GM18870 (cell line): ENCODE measurements around the gene WNK2.

Experiments used
- ATAC-seq: cut with Tn5 transposase; IDR thresholded peaks from one replicate; pipeline ENCODE4 v1.9.1; 2021; ENCODE audit warnings: moderate library complexity; ENCODE audit not compliant: unreplicated experiment

The WNK2 gene

DNA sequence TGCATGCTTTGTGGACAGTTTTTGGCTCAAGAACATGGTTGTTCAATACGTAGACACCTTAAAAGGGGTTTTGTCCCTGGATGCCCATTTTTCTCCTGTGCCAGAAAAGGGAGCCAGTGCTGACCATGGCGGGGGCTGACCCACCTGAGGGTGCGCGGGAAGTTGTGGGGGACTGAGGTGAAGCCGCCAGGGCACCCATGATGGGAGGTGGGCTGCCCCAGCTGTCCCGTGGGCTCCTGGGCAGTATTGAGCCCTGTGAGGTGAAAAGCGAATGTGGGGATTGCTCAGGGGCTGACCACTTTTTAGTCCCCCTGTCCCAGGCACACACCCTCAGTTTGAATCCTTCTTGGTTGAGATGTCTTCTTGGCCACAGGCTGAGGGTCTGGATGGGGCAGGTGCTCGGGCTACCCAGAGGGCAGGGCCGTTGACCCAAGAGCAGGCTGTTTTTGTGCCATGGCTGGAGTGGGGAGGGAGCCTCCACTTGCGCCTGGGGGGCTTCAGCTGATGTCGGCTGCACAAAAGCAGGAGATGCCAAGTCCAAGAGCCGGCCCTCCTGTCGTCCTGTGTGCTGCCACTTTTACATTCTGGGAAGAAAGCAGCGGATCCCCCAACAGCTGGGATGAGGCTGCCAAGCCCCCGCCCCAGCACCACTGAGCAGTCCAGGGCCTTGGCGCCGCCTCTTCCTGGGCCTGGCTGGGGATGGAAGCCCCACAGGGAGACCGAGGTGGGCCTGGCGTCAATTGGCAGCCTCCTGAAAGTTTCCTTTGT lies 120.1 kb downstream of the WNK2 start:
- no peak for ATAC-seq

DNA sequence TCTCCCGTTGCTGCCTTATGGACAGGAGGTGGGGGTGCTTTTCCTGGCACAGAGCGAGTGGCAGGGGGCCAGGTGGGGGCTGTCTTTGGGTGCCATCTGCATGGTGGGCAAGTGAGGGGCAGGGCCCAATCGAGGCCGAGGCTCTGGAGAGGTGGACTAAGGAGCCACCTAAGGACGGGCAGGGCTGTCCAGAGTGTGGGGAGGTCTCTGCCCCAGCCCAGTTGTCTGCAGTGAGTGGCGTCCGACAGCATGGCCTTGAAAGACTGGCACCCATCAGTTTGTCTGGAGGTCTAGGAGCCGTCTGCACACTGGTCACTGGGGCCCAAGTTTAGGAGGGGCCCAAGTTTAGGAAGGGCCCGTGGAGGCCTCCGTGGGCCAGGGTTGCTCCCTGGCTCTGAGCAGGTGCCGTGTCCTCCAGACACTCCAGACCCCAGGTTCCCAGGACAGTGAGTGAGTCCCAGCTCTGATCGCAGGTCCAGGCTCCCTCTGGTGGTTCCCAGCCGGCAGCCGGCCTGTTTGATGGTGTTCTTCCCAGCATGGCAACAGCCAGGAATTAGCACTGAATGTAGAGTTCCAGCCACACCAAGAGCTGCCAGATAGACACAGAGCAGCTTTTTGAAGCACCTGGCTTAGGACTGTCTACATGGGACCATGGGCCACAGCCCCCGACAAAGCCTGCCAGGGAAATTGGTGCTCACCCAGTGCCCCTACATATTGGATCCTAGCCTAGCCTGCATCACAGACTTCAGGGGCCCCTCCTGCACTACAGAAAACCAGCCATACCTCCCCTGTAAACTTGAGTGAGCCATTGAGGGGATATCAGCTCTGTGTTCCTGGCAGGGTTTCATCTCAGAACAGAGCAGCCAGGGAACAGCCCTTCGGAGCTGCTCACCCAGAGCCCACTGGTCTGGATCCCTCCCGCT lies 120.9 kb downstream of the WNK2 start:
- no peak for ATAC-seq

DNA sequence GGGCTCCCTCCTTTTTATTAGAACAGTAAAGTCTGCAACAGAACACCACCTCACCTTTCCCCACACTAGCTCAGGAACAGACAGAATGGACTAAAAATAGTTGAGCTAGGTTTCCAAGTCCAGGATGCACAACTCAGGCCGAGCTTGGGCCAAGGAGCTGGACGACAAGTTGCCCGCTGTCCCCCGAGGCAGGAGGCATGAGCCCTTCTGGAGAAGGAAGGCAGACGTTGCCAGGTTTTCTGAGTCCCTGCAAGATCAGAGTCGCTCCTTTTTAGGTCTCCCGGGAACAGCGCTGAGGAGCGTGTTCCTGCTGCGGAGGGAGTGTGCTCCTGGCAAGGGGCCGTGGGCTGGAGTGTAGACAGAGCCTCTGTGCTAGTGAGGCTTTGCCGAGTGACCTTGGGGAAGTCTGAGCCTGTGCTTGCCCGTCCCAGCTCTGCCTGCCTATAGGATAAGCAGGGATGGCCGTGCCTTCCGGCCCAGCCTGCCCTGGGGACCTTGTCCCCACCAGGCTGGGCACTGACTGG lies 121.6 kb downstream of the WNK2 start:
- ATAC-seq, result no peak

DNA sequence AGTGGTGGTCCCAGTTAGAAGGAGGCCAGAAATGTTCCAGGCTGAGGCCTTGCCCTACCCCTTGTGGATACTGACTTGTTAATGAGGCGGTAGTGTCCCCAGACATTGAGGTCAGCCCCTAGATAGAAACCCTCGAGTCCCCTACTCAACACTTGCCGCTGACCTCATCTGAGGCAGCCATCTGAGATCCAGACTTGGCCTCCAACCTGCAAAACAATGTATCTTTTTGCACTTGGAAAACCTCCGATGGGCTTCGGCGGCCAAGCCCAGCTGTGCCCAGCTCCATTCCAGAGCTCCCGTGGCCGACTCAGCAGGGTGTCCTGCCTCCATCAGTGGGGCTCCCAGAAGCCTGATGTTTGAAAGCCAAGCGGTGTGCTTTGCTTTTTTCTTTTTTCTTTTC lies 122.1 kb downstream of the WNK2 start:
- no peak for ATAC-seq

DNA sequence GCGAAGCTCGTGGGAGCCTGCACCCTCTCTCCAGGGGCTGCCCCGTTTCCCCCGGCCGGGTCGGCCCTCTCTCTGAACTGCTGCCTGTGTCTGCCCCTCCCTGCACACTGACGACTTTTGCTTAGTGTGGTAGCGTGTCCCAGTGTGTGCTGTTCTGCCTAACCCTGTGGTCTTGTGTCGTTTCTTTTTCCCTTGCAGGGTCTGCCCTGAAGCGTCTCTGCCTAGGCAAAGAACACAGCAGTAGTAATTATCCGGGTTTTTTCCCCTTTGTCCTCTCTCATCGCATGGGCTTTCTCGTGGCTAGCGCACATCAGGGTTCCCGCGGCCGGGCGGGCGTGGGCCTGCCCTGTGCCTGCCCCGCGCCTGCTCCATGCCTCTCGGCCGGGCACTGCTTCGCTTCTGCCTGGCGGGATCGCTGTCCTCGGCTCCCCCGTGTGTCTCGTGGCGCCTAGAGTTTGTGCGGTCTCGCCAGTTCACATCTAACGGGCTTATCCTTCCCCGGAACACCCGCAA lies 122.7 kb downstream of the WNK2 start:
- no peak for ATAC-seq

DNA sequence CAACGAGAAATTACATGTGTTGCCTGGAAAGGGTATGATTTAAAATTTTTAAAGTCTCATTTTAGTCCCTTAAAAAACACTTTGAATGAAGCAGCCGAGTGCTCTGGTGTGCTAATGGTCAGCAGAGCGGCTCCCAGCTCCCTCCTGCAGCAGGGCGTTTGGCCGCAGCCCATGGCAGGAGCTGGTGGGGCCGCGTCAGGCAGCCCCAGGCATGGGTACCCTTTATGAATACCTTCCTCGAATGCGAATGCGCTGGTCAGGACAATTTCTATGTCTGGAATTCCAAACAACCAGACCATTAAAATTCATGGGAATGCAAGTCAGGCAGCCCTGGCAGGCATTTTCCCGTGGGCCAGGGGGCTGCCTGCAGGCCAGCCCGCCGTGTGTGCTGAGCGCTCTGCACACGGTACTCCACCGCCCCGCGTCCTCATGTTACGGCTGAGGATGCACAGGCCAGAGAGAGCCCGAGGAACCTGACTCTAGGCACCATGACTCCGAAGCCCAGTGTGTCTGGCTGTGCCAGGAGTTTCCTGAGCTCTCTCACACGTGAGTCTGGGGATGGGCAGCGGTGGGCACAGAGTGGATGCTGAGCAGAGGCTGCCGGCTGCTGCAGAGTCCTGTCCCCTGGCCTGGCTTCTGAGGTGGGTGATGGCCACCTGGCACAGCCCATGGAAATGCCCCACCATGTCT lies 123.7 kb downstream of the WNK2 start:
- no peak for ATAC-seq

DNA sequence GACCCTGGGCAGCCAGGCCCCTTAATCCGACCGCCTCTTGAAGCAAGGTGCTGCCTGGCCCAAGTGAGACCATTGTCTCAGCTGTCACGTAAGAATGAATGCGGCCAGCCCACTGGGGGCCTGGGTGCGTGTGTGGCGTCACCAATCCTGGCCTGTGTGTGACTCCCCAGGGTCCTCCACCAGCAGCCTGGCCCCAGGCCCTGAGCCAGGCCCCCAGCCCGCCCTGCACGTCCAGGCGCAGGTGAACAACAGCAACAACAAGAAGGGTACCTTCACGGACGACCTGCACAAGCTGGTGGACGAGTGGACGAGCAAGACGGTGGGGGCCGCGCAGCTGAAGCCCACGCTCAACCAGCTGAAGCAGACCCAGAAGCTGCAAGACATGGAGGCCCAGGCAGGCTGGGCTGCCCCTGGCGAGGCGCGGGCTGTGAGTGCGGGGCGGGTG lies 124.2 kb downstream of the WNK2 start:
- no peak for ATAC-seq

DNA sequence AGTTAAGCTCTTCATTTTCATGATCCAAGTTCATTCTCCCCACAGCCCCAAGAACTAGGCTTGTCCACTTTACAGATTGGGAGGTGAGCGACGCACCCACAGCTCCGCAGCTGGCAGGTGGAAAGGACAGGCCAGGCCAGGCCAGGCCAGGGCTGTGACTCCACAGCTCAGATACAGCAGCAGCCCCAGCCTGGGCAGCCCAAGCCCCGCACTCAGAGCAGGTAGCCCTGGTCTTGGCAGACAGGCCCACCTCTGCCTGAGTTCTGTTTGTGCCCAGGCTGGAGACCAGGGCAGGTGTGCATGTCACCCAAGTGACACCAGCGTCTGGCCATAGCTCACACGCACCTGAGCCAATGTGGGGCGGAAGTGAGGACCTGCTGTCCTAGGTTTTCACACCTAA lies 124.7 kb downstream of the WNK2 start:
- no peak for ATAC-seq

DNA sequence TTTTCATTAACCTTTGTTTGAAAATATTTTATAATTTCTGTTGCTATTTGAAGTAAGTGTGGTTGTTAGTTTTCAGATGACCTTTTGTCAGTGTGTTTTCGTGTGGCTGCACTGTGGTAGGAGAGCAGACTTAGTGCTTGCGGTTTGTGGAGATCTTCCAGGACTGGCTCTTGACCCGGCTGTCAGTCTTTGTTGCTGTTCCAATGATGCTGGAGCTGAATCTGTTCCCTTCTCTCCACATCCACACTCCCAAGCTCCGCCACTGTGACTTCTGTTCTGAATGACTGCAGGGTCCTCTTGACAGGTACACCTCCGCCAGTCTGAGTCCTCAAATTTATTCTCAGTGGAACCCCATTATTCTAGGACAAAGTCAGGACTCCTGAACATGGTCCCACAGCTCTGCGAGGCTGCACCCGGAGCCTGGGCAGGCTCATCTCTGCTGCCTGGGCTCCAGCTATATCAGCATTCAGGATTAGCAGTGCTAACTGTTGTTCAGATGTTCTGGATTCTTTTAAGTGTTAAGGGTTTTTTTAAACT lies 126.0 kb downstream of the WNK2 start:
- ATAC-seq, result no peak

DNA sequence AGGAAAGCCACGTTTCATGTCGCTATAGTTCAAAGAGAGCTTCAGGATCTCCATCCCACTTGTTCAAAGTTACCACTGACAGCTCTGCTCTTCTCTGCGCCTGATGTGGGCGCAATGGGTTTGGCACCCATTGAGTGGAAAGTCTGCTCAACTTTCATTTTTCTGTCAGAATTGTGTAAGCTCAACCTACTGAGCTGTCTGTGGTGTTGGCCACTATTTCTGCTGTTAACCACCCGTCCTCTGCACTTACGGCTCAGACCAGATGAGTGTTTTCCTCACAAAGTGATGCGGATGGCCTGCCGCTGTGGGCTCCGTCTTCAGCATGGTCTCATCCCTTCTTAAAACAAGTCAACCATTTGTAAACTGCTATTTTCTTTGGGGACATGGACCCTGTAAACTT lies 131.2 kb downstream of the WNK2 start:
- no peak for ATAC-seq

DNA sequence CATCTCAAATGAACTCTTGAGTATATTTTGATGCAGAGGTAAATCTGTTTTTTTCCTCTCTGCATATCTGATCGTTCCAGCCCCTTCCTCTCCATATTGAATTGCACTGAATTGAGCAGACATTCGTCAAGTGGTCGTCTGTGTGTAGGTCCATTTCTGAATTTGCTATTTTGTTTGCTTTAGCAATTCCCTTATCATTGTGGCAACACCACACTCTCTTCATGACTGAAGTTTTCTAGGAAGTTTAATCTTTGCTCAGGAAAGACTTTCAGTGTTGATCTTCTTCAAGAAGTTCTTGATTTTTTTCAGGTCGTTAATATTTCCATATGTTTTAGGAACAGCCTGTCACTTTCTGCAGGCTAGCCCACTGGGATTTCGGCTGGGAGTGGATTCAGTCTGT lies 132.0 kb downstream of the WNK2 start:
- ATAC-seq, result no peak

DNA sequence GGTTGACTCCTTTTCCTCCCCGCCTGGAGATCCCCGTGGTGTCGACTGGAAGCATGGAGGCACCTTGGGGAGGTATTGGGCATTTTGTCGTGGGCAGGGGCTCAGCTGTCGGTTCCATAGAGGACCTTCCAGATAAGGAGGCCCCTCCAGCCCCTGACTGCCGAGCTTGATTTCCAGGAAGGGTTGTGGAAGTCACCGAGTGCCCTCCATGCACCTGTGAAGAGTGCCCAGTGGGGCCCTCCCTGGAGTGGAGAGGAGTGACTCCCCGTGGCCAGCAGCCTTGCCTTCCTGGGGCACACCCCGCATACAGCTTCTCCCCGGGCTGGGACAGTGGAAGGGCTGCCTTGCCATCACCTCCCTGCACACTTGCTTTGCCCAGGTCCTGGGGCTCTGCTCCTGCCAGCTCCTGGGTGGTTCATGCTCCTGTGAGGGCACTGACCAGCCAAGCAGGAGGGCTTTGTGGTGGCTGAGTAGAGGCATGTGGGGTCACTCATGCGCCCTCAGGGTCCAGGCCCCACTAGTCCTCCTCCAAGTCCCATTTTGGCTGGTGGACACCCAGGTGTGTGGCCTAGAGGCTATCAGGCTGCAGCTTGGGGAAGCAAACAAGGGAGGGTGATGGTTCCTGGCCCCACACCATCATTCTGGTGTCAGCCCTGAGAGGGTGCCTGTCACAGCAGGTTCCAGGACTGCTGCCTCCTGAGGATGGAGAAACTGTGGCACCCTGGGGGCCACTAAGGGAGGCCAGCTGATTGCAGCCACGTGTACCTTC lies 133.0 kb downstream of the WNK2 start:
- ATAC-seq, result no peak

DNA sequence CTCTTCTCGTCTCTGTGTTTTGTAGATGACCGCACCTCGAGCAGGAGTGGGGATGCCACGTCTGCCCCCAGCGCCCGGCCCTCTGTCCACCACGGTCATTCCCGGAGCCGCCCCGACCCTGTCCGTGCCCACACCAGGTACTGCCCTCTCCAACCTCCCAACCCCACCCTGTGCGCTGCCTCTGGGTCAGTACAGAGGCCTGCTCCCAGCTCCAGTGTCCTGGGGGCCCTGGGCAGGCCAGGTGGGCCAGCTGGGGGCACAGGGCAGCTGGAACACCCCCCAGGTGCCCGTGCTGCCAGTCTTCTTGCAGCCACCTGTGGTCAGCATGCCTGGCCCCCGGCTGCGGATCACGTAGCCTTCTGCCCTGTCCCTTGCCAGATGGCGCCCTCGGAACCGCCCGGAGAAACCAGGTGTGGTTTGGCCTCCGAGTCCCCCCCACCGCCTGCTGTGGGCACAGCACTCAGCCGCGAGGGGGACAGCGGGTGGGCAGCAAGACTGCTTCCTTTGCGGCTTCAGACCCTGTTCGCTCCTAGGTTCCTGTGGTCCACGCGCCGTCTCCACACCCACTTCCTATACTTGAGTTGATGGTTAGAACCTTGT lies 133.7 kb downstream of the WNK2 start:
- ATAC-seq, result no peak

DNA sequence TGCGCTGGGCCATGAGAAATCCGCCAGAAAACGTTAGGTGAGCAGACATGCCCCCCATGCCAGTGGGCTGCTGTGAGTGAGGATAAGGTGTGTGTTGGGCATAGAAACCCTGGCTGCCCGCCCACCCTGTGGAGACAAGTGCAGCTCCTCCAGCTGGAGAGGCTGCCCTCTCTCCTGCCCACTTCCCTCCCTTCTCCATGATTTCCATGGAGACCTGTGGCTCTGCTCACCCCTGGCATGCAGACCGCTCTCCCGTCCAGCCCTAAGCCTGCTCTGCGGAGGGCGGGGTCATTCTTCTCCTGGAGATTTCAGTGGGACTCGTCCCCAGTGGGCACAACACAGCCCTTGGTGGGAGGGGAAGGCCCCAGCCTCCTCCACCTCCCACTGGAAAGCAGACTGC lies 134.5 kb downstream of the WNK2 start:
- ATAC-seq, result no peak

DNA sequence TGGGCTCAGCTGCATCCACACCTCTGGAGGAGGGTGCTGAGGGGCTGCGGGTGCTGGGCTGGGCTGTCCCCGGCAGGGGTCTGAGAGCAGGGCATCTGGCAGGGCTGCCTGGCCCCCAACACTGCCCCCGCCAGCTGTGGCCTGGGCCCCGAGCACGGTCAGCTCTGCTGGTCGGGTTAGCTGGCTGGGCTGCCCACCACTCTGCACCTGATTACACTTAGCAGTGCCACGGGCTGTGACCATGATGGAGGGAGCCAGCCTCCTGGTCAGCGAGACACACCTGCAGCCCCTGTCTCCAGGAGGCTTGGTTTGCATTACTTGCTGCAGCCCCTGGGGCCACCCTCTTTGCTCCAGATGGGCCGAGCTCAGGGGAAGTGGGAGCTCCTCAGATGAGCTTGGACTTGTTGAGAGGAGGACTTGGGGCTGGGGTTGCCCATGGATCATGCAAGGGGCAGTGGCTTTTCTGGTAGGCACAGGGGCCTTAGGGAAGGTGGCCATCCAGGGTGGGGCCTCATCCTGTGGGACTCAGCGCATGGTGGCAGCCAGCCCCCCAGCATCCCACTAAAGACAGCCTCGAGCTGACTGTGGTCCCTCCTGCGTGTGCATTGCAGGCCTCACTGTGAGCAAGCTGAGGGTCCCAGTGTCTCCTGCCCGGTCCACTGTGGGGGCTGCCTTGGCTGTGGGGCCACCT lies 135.5 kb downstream of the WNK2 start:
- ATAC-seq, result no peak

DNA sequence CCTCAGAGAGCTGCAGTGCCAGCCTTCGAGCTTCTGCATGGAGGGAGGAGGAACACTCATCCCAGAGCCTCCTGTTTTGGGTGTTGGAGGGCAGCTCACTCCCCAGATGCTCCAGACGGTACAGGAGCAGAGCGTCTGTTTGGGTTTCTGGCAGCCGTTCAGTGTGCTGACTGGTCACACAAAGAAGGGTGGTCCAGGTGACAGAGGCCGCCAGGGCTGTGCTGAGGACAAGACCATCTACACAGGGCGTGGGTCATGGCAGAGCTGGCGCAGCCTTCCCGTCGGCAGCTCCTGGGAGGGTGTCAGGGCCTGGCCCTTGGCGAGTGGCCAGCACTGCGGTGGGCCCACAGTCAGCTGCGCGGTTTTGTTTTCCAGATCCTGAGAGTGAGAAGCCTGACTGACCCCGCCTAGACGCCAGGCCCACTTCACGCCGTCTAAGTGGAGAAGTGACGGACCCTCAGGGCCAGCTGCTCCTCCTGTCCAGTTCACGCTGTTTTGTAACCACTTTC lies 136.1 kb downstream of the WNK2 start:
- ATAC-seq, result no peak

DNA sequence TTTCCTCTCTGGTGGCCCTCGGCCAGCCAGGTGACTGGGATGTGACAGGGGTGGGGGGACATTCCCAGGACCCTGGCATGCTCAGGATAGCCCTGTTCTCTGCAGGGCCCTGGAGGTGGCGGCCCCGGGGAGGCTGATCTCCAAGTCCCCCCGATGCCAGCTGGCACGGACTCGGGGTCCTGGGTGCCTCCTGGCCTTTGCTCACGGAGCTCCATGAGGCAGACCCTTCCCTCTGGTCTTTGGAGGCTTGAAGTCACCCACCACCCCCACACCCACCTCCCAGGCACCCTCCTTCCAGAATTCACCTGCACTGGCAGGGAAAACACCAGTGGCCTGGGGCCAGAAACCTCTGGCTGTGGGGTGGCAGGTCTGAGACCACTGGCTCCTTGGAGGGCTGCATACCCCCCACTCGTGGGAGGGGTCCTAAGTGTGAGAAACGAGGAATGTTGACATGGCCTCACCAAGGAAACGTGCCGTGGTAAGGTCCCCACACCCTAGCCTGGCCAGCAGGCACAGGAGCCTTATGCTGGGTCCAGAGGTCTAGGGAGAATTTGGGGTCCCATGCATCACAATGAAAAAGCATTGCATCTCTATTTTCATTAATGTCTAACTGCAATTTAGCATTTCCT lies 136.8 kb downstream of the WNK2 start:
- no peak for ATAC-seq

DNA sequence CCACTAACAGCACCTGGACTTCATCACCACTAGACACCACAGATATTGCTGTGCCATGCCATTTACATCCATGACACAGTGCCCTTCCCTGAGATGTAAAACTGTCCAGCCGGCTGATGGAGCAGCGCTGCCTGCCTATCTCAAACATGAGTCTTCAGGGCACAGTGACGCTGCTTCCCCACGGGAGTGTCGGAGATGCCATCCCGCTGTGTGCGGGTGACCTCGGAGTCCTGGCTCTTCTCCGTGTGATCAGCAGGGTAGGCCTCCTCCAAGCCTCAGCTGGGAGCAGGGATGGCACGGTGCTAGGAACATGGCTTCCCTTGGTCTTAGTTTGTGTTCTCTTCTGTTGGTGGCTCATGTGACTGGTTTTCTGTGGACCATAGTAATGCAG lies 137.3 kb downstream of the WNK2 start:
- ATAC-seq, result no peak
